GM15510 (cell line): ENCODE data around the gene GFPT1.

Experiments
- POLR2A ChIP-seq: IDR thresholded peaks from 3 replicates; pipeline ENCODE4 v1.6.1; 2011; ENCODE audit warnings: borderline replicate concordance; ENCODE audit not compliant: insufficient read length; ENCODE audit errors: extremely low read depth

Gene GFPT1

DNA sequence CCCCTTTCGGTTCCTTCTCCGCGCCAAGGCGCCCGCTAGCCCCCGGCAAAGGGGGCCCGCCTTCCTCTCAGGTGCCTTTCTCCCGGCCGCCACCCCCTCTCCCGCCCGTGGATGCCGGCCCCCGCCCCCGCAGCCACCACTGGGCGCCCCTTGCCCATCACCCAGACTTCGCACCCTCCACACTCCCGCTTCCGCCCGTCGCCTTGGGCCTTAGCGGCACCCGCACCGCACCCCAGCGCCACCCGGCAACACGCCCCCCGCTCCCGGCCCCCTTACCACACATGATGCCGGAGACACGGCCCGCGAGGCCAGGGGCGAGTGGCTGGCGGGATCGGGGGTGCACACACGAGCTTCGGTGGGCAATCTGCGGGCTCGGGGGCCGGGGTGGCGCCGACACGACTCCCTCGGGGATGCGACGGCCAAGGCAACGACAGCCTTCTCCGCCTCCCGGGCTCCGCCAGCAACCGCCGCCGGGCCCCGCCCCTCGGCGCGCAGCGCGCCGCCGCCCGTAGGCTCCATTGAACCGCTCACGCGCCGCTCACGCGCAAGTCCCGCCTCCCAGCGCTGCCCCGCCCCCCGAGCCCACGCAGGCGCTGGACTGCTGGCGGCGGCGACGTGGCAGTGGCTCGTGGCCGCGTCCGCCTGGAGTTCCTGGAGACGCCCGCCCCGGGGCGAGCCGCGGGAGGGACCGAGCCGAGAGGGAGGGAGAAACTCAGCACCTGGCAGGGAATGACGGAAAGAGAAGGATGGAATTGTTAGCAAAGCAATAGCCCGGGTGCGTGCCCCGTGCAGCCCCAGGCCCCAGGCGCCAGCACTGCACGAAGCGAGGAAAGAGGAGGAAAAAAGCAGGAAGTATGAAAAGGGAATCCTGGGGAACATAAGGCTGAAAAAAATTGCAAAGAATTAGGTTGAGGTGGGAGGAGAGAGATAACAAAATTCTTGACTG, at the start of gene GFPT1:
Gene GFPT1 (minus strand): TSS at position 439 of the 946 bp plus-strand sequence. CDS start 156 bp downstream, at position 283.
- peak; percentile 95 for TF ChIP-seq POLR2A

DNA sequence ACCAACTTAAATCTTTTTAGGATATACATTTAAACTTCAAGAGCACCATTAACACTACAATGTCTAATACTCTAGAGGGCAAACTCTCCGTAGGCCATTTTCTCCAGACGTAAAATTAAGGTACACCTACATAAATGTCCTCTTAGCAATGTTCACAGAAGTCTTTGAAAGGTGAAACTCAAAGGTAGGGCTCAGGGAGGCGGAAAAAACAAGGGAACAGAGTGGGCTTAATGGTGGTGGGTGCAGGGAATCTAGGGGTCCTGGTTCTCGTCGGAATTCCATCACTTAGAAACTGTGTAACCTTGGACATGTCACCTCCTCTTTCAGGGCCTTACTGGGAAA, 49.5 kb upstream of the GFPT1 start:
- TF ChIP-seq POLR2A = no peak

DNA sequence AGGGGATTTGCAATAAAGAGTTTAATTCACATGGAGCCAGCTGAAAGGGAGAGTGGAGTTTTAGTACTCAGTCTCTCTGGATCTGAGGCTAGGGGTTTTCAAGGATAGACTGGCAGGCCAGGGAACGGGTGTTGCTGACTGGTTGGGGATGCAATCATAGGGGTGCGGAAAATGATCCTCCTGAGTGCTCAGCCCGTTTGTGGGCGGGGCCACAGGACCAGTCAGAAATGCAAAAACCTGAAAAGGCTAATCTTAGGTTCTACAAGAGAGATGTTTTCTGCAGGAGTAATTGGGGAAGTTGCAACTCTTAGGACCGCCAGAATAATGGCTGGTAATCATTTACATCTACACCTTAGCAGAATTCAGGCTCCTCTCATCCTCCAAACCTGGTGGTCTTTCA, 47.7 kb upstream of the GFPT1 start:
- no peak for TF ChIP-seq POLR2A

- no peak for TF ChIP-seq POLR2A
Measured at GRCh38 chr2:69429491-69430183, 42.6 kb upstream of the GFPT1 start.

DNA sequence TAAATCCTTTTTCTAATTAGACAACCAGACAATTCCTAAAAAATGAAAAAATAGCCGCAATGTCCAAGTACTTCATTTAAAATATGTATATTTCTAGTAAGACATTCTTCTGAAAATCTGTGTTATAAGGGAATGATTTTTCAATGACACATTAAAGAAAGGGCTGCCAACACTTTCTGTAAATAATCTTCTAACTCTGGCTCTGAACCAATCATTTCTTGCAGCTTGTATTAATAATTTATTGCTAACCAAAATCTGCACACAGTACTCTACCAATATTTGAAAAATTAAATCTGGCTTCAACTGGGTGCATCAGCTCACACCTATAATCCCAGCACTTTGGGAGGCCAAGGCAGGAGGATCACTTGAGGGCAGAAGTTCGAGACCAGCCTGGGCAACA, 42.0 kb upstream of the GFPT1 start:
- TF ChIP-seq POLR2A = no peak

DNA sequence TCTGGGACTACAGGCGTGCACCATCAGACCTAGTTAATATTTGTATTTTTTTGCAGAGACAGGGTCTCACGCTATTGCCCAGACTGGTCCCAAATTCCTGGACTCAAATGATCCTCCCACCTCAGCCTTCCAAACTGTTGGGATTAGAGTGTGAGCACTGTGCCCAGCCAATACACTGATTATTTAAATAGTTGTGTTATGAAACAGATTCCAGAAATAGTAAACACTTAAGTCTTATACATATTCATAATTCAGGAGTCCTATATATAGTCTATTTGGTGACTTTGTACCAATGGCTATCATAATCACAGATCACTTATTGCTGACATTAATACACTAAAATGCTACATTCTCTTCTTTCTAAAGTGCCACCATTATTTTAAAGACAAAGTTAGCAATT, 37.4 kb upstream of the GFPT1 start:
- no peak for TF ChIP-seq POLR2A

- no peak for TF ChIP-seq POLR2A
Measured at GRCh38 chr2:69422198-69422597, 35.2 kb upstream of the GFPT1 start.

DNA sequence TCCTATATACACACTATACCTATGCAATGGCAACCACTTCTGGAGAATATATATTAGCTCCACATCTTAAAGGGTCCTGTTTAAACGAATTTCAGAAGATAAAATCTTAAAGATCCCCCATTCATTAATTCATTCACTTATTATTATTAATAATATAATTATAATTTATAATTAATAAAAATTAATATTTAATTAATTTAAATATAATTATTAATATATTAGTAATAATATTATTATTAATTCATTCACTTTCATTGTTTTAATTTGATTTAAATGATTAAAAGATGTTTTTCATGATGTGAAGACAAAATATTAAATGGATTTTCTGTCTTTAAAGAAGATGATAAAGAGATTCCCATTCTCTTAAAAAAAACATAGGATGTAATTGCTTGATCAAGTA, 29.1 kb upstream of the GFPT1 start:
- no peak for TF ChIP-seq POLR2A

- TF ChIP-seq POLR2A = no peak
Measured at GRCh38 chr2:69411120-69411519, 24.1 kb upstream of the GFPT1 start.

DNA sequence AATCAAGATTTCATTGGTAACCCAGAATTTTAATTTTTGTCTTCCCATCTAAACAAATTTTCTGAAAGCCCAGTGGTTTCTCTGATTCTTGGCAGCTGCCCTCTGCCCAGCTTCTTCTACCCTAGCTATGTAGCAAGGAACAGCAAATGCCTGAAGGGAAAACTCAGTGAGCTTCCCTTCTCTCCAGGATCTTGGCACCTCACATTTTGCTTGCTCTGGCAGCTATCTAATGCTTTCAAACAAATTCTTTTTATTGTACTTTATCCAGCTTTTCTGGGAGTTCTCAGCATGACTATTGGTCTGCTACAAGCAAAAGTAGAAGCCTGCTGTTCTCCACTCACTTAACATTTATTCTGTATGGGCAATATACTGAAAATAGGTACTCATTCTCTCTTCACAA, 18.3 kb upstream of the GFPT1 start:
- no peak for TF ChIP-seq POLR2A

DNA sequence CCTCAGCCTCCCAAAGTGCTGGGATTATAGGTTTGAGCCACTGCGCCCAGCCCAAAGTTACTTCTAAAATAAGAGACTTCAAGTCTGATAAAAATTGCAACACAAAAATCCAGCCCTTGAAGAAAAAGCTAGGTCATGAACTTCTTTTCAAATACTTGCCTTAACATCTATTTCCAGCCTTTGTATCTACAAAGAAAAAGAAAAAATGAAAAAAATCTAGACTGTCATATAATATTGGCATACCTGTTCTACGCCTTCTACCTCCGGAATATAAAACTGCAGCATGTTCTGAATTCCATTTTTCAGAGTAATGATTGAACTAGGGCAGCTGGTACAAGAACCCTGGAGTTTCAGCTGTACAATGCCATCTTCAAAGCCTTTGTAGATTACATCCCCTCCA, 13.1 kb upstream of the GFPT1 start:
- TF ChIP-seq POLR2A = no peak

DNA sequence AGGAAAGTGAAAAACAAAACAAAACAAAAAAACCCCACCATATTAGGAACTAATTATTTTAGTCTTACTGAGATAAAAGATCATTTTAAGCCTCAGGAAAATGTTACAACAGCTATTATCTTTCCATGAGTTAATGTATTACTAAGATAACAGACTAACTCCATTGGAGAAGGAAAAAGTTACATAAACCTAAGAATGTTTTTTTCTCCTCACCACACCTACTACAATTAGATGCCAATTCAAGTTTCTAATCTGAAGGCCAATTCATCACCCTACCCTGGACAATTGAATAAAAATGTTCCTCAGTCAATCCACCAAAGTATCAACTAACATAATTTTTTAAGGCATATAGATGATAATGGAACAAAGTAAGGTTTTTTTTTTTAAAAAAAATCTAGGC, 10.2 kb upstream of the GFPT1 start:
- TF ChIP-seq POLR2A = no peak

DNA sequence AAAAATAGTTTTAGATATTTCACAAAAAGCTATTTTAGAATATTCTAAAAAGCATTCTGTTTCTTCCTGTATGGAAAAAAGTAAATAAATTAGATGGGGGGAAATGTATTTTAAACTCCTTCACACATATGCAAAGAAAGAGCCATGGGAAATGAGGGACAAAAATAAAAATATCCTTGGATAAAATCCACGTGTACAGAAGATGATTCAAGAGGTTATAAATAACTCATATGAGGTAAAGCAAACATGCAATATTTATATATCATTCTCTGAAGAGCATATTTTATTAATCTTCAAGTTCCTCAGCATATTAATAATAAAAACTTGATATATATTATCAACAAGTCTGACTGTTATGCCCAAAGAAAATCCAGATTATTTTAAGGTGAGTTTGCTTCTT, 8.8 kb upstream of the GFPT1 start:
- TF ChIP-seq POLR2A = no peak

GRCh38 chr2:69393963-69394362, 6.9 kb upstream of the GFPT1 start:
- no peak for TF ChIP-seq POLR2A

DNA sequence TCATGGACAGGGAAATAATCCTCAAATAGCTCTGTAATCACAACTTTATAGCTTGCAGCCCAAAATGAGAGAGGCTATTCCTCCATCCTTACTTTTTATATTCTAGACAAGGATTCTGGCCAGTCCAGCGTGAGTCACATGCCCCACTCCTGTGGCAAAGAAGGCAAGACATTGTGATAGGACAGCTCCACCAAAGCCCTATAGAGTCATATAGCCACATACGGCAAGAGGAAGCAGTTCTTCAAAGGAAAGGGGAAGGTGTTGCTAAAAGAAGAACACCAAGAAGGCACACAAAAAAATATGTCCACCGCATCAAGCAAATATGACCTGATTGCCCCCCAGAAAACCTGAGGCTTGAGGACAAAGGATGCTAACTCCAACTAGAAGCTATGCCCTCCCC, 3.4 kb upstream of the GFPT1 start:
- TF ChIP-seq POLR2A = no peak

- TF ChIP-seq POLR2A = no peak
Measured at GRCh38 chr2:69390001-69390400, 3.0 kb upstream of the GFPT1 start.
